LHCN-M2 (cell line): Measurements from ENCODE around the gene RAB7A. TPM values are rescaled to one million over a fixed set of nuclear protein-coding genes. Genes with fewer than 3 reads are reported as not detected.

ENCODE experiments used
- DNase-seq: peaks from one replicate; pipeline ENCODE4 v3.0.0-alpha.2; 2012; ENCODE audit warnings: low read depth
- total RNA-seq: library from RNA; depleted of rRNA; stranded (reverse); fragments of >200 nt; gene quantifications from 2 replicates; pipeline ENCODE4 v1.2.3, GENCODE V29; 2014; rRNA removed

Gene RAB7A
- total RNA-seq, 1 experiment from 2014 or later: 91.4 TPM

DNA sequence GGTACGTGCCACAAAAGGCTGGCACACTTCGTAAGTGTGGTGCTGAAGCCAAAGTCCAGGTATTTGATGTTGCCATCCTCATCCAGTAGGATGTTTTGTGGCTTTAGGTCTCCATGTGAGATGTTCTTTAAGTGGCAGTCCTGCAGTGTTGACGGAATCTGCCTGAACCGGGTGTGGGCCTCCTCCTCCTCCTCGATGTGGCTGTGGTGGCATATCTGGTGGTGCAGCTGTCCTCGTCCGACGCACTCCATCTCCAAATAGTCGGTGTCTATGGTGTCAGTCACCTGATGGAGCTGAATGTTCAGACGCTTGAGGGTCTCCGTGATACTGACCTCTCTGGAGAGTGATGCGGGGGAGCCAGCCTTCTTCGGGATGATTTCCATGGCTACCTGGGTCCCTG lies 123.0 kb downstream of the RAB7A start:
- DNase-seq: no peak

DNA sequence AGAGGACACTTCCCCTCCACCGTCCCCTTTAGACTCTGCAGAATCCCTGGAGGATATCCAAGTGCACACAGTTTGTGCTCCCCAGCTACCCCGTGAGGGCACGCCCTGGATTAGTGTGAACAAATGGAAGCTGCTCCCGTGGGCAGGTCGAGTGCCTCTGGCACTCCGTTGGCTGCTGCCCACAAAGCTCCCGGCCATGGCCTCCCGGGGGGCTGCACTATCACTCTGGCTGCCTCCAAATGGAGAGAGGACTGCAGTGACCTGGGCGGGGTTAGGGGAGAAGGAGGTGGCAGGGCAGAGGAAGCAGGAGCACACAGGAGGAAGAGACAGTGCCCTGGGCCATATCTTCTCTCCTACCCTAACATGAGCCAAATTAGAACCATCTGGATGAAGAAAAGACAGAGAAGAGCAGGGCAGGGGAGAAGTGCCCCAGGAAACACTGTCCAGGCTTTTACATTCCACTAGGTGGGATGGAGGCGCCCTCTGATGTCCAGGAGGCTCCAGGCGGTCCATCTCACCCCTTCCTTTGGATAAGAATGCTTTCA lies 124.0 kb downstream of the RAB7A start:
- no peak for DNase-seq

DNA sequence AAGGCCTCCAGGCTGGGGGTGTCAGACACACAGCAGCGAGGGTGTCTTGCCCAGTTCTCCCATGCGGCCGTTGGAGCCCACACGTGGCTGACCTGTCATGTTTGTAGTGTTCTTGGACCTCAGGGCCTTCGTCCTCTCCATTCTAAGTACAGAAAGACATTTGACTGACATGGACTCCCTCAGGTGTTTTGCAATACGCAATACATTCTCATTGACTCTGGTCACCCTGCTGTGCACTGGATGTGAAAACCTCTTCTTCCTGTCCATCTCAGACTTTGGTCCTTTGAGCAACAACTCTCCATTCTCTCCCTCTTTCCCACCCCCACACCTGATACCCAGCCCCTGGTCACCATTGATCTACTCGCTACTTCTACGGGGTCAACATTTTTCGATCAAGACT lies 124.6 kb downstream of the RAB7A start:
- DNase-seq: no peak

DNA sequence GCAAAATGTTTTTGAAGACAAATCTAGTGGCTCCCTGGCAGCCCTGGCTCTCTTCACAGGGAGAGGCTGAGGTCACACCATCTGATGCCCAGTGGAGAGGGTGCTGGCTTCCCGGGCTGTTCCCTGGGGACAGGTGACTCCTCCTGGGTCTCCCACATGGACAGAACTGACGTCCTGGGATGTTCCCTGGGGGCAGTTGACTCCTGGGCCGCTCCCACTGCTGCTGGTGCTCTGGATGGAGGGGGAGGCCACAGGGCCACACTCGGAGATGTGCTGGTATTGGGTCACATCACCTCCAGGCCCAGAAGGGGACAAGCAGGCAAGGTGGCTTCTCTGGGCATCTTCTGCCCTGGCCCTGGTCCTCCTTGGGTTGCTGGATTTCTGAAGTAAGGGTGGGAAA lies 125.6 kb downstream of the RAB7A start:
- no peak for DNase-seq

DNA sequence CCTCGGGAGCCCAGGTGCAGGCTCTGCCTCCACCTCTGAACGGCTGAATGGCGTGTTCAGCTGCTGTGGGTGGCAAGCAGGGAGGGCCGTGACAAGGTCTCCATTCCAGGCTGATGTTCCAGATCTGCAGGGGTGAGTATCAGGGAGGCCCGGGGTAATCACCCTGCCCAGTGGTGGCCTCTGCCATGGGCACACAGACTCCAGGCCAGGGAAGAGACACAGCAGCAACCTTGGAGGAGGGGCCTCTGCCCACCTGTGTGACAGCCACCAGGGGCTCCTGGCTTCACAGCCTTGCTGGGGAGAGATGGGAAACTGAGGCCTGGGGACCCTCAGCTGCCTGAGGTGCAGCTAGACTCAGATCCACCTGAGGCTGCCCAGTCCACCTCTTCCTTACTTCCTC lies 127.8 kb downstream of the RAB7A start:
- DNase-seq: no peak

DNA sequence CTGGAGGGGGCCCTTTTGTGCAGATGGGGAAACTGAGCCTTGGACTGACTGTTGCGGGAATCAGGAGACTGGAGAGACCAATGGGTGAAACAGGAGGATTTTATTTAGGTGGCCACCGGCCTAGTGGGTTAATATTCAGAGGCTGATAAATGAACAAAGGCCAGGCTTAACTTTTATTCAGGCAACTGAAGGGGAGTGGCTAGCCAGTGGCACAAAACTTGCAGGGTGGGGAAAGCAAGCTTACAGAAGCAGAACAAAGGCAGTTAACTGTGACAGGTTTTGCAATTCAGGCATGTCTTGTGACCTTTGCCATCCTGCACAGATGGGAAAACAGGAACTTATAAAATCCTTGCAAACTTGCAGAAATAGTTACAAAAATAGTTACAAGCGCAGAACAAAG lies 128.5 kb downstream of the RAB7A start:
- DNase-seq: no peak

DNA sequence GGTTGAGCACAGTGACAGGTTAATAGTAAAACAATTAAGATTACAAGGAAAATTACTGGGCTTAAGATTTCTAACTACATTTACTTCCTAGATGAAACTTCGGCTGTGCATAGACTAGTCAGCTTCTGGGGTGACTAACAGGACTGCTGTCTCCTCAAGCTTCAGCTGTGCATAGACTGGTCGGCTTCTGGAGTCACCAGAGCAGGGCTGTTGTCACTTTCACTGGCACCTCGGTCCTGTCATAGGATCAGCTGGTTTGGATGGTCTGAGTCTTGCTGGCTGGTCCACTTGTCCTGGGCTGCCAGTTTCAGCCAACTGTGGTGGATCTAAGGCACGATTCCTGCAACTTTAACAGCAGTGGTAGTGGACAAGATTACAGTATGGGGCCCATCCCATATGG lies 129.6 kb downstream of the RAB7A start:
- no peak for DNase-seq

DNA sequence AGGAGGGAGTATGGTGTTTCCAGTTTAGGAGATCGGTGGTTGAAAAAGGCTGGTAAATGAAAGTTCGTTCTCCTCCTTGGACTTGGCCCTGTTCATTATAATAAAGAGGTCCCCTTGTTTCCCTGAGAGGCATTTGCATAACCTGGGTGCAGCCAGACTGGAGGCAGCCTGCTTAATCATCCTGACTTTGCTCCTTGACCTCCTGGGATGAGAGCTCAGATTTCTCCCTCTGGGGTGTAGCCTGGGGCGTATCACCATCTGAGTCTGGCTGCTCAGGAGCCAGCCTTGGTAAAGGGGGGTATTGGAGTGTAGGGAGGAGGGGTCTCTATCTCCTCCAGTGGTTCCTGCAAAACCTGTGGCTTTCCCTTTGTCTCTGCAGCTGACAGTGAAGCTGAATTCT lies 132.2 kb downstream of the RAB7A start:
- DNase-seq: no peak

DNA sequence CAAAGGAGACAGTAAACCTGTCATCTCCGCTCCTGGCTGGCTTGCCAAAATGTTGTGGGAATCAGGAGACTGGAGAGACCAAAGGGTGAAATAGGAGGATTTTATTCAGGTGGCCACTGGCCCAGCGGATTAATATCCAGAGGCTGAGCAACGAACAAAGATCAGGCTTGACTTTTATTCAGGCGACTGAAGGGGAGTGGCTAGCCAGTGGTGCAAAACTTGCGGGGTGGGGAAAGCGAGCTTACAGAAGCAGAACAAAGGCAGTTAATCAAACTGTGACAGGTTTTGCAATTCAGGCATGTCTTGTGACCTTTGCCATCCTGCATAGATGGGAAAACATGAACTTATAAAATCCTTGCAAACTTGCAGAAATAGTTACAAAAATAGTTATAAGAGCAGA lies 133.6 kb downstream of the RAB7A start:
- no peak for DNase-seq

DNA sequence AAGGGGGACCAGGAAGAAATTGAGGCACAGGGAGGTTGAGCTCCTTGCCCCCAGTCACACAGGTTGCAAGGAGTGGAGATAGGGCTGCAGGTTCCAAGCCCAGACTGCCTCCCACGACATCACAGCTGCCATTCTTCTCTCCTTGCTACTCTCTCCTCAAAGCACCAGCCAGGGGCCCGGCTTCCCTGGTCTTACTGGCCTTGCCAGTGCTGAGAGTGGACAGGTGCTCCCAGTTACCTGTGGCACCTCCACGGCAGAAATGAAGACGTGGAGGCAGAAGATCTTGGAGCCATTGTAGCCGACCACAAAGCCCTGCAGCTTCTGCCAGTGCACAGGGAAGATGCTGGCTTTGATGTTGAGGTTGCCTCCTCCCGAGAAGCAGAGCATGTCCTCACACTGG lies 135.5 kb downstream of the RAB7A start:
- DNase-seq: no peak

DNA sequence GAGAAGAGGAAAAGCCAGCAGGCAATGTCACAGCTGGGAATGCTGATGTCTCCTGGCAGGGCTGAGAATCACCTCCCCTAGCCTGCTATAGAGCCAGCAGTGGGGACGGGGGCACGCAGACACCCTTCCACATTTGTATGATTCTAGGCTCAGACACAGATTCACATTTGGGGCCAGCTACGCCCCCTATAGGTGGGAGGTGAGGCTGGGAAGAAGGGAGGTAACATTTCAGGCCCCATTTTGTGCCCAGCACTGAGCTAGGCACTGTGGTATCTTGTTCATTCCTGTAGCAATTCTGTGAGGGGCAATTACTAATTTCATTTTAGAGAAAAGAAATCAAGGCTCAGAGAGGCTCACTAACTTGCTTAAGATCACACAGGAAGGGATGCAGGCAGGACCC lies 137.6 kb downstream of the RAB7A start:
- DNase-seq: no peak

Other genes with a start within 250 kb of the RAB7A start
- gene GATA2, start 233.0 kb upstream of the RAB7A start, total RNA-seq: 0.17 and 0.90 TPM in 2 replicates
- gene RPN1, start 75.4 kb upstream of the RAB7A start, total RNA-seq: 339 and 355 TPM in 2 replicates
- gene ACAD9, start 153.4 kb downstream of the RAB7A start, total RNA-seq: 50.1 and 51.6 TPM in 2 replicates